GM12878 (cell line): ENCODE results near the gene SLC34A3. TPM values are rescaled to one million over a fixed set of nuclear protein-coding genes. Genes with fewer than 3 reads are reported as not detected.
A peak's percentile ranks its signal among the peaks of the same experiment; 100 is the strongest.

Source experiments
- ATAC-seq: fragments of 200-7000 bp; cut with Tn5 transposase; 3 replicates; pipeline ENCODE4 v1.9.1; 2020; ENCODE audit warnings: mild to moderate bottlenecking, moderate library complexity
- BruUV-seq: library from RNA; stranded (reverse); fragments of 400-500 nt; replicated peaks from 2 replicates; lab custom pipeline; 2021; lab: Mats Ljungman, UMichigan
- CTCF ChIA-PET: fragments of 300-600 bp; sonication (Branson Sonifier 250); formaldehyde crosslinking; extraction: SDS; loops from one replicate; lab custom pipeline; 2021; ENCODE audit warnings: inconsistent platforms; lab: Yijun Ruan, JAX
- POLR2A ChIA-PET: fragments of 350-600 bp; formaldehyde crosslinking; extraction: SDS; loops from one replicate; lab custom pipeline; 2021; ENCODE audit warnings: inconsistent platforms; lab: Charles Lee
- RAD21 ChIA-PET: fragments of 300-600 bp; sonication (Branson Sonifier 250); formaldehyde crosslinking; loops from one replicate; lab custom pipeline; 2023; ENCODE audit warnings: antibody characterized with exemption; ENCODE audit not compliant: unreplicated experiment; lab: Charles Lee
- SMC1A ChIA-PET: fragments of 300-600 bp; sonication (Branson Sonifier 250); formaldehyde crosslinking; loops from one replicate; lab custom pipeline; 2023; ENCODE audit not compliant: unreplicated experiment, uncharacterized antibody; lab: Charles Lee
- DNase-seq: peaks from one replicate; pipeline ENCODE4 v3.0.0-alpha.2; 2011; ENCODE audit warnings: low read depth, low spot score
- FAIRE-seq: peaks from 3 replicates; lab custom pipeline; 2011; peaks lifted over from hg19 to GRCh38; lab: Jason Lieb, UNC
- H2AFZ ChIP-seq: 2 replicates; pipeline ENCODE4 v1.6.0; 2011; ENCODE audit warnings: low read depth, low read length, control low read depth; ENCODE audit not compliant: control insufficient read depth
- H3K27ac ChIP-seq: 2 replicates; pipeline ENCODE4 v1.5.1; 2011; ENCODE audit warnings: control low read depth; ENCODE audit not compliant: control insufficient read depth, insufficient read depth
- H3K27me3 ChIP-seq, 2 experiments: replicated peaks in 1 of 2; 2 replicates each; pipeline versions ENCODE4 v1.6.0 to v1.6.1; 2011; ENCODE audit warnings: low read length in 1 of 2; ENCODE audit not compliant: control insufficient read depth in 2 of 2, insufficient read depth in 2 of 2
- H3K36me3 ChIP-seq, 2 experiments: 2 replicates each; pipeline ENCODE4 v1.5.1; 2011; ENCODE audit warnings: low read length in 1 of 2; ENCODE audit not compliant: control insufficient read depth in 2 of 2, insufficient read depth in 2 of 2
- H3K4me1 ChIP-seq: 2 replicates; pipeline ENCODE4 v1.6.1; 2011; ENCODE audit warnings: mild to moderate bottlenecking, low read length, moderate library complexity, mixed read lengths; ENCODE audit not compliant: control insufficient read depth, insufficient read depth
- H3K4me2 ChIP-seq: 2 replicates; pipeline ENCODE4 v1.6.0; 2011; ENCODE audit warnings: control low read depth; ENCODE audit not compliant: control insufficient read depth, insufficient read depth
- H3K4me3 ChIP-seq: fragments of 200-600 bp; sonication (generic); 2 replicates; pipeline ENCODE4 v1.5.1; 2016
- H3K79me2 ChIP-seq: 2 replicates; pipeline ENCODE4 v1.6.0; 2011; ENCODE audit warnings: low read length; ENCODE audit not compliant: control insufficient read depth, insufficient read depth
- H3K9ac ChIP-seq: 2 replicates; pipeline ENCODE4 v1.8.0; 2011; ENCODE audit warnings: low read length, control low read depth, mixed read lengths; ENCODE audit not compliant: control insufficient read depth, insufficient read depth
- H3K9me3 ChIP-seq: replicated peaks from 3 replicates; pipeline ENCODE4 v1.5.1; 2011; ENCODE audit warnings: mild to moderate bottlenecking, low read length; ENCODE audit not compliant: control insufficient read depth, insufficient read depth
- H4K20me1 ChIP-seq: 2 replicates; pipeline ENCODE4 v1.6.0; 2011; ENCODE audit not compliant: control insufficient read depth, insufficient read depth
- GABPA ChIP-seq: IDR thresholded peaks from 2 replicates; pipeline ENCODE4 v1.6.1; 2014; ENCODE audit warnings: antibody characterized with exemption, low read depth, mild to moderate bottlenecking, inconsistent platforms
- HDAC2 ChIP-seq: fragments of 200-600 bp; sonication (generic); IDR thresholded peaks from 2 replicates; pipeline ENCODE4 v1.6.1; 2017
- HDGF ChIP-seq: fragments of 450-650 bp; IDR thresholded peaks from 2 replicates; pipeline ENCODE4 v1.6.1; 2016; ENCODE audit warnings: antibody characterized with exemption
- IRF3 ChIP-seq: fragments of 450-650 bp; IDR thresholded peaks from 2 replicates; pipeline ENCODE4 v1.6.1; 2014; ENCODE audit warnings: mild to moderate bottlenecking
- KLF5 ChIP-seq: fragments of 450-650 bp; IDR thresholded peaks from 2 replicates; pipeline ENCODE4 v1.6.1; 2014; ENCODE audit warnings: mild to moderate bottlenecking; ENCODE audit not compliant: partially characterized antibody
- NBN ChIP-seq: fragments of 450-650 bp; IDR thresholded peaks from 2 replicates; pipeline ENCODE4 v1.6.1; 2016
- NKRF ChIP-seq: fragments of 450-650 bp; conservative IDR thresholded peaks from 2 replicates; pipeline ENCODE4 v1.6.1; 2017; ENCODE audit warnings: mild to moderate bottlenecking, moderate library complexity
- NR2F1 ChIP-seq: fragments of 450-650 bp; conservative IDR thresholded peaks from 2 replicates; pipeline ENCODE4 v1.6.1; 2017; ENCODE audit warnings: mild to moderate bottlenecking
- PKNOX1 ChIP-seq: fragments of 450-650 bp; IDR thresholded peaks from 2 replicates; pipeline ENCODE4 v1.6.1; 2016; ENCODE audit warnings: mild to moderate bottlenecking
- PRDM15 ChIP-seq: fragments of 450-650 bp; formaldehyde crosslinking; IDR thresholded peaks from 2 replicates; pipeline ENCODE4 v1.4.0; 2020; ENCODE audit warnings: mild to moderate bottlenecking, moderate library complexity
- RFX5 ChIP-seq: IDR thresholded peaks from 2 replicates; pipeline ENCODE4 v1.6.1; 2011; ENCODE audit warnings: low read depth, low read length, improper control_type of control experiment
- RUNX3 ChIP-seq: IDR thresholded peaks from 2 replicates; pipeline ENCODE4 v1.6.1; 2012; ENCODE audit warnings: low read length, inconsistent platforms
- SIX5 ChIP-seq: IDR thresholded peaks from 2 replicates; pipeline ENCODE4 v1.6.1; 2011; ENCODE audit warnings: mild to moderate bottlenecking, low read depth, low read length, moderate library complexity; ENCODE audit not compliant: severe bottlenecking
- SUZ12 ChIP-seq: fragments of 200-600 bp; sonication (generic); IDR thresholded peaks from one replicate; pipeline ENCODE4 v1.6.1; 2018; ENCODE audit warnings: antibody characterized with exemption, mild to moderate bottlenecking; ENCODE audit not compliant: unreplicated experiment
- ZNF207 ChIP-seq: fragments of 450-650 bp; IDR thresholded peaks from 2 replicates; pipeline ENCODE4 v1.6.1; 2014; ENCODE audit warnings: antibody characterized with exemption, mild to moderate bottlenecking, borderline replicate concordance
- WGBS: methylation state at CpG from one replicate; pipeline ENCODE4 v1.1.6; 2016; ENCODE audit warnings: low lambda C conversion rate; ENCODE audit not compliant: insufficient replicate concordance, insufficient coverage; ENCODE audit errors: missing lambda C conversion rate; 5-methylcytosine and 5-hydroxymethylcytosine counted together
- in situ Hi-C: fragments of 300-500 bp; cut with MboI; formaldehyde crosslinking; loops from 9 replicates; pipeline ENCODE4 v1.14.3; 2018; ENCODE audit warnings: mixed read lengths
- intact Hi-C: fragments of 100-400 bp; cut with micrococcal nuclease; formaldehyde crosslinking; loops from one replicate; pipeline ENCODE4 v1.14.2; 2022; ENCODE audit not compliant: unreplicated experiment
- polyA plus RNA-seq, 11 experiments: library from polyadenylated mRNA; depleted of rRNA in 4 of 11; unstranded in 6 of 11; stranded (reverse) in 5 of 11; fragments of >200 nt; fragmentation: Nextera tagmentation in 4 of 11; fragmentation: Illumina TruSeq in 1 of 11; extraction: Ambion mirVana in 4 of 11; extraction: Trizol in 1 of 11; gene quantifications; 1 replicate in 1 of 11; 2 replicates in 10 of 11; pipeline versions ENCODE4 v1.2.1 to v1.2.3, GENCODE V29; 2011 to 2016; ENCODE audit warnings: inconsistent platforms in 2 of 11, missing spikeins in 2 of 11, low read depth in 1 of 11
- total RNA-seq, 4 experiments: library from RNA; depleted of rRNA in 3 of 4; stranded (reverse); fragments of >200 nt in 3 of 4; fragmentation: Illumina TruSeq in 1 of 4; extraction: Trizol in 1 of 4; gene quantifications; 2 replicates each; pipeline versions ENCODE4 v1.2.1 to v1.2.3, GENCODE V29; 2013 to 2021

The SLC34A3 gene
- total and polyA plus RNA-seq, 10 of the 15 experiments (the other 5 are each of a cell fraction or from before 2014, with no cell fraction given): not detected

GRCh38 chr9:137188490-137189296 lies 42.0 kb upstream of the SLC34A3 start, which contains the start of the genes ANAPC2 and SSNA1:
TSS of gene ANAPC2 (minus strand) at chr9:137188560. CDS start at chr9:137188532, 28 bp downstream.
TSS of gene SSNA1 (plus strand) at chr9:137188676. CDS start at chr9:137188727, 51 bp downstream.
- Histone ChIP-seq H2AFZ (peak within 1 kb of the TSS; percentile 87), H3K4me3 (peak within 1 kb of the TSS; percentile 99), H3K4me2 (peak within 1 kb of the TSS; percentile 93), H3K9ac (peak within 1 kb of the TSS; percentile 80), H4K20me1 (peaks cover 7% of the 10 kb centered on the region; the same call in 1 of the 2 replicates), H3K79me2 (peaks cover 35% of the 10 kb centered on the region), H3K4me1 (peaks cover 22% of the 10 kb centered on the region), H3K27me3 (no peaks in the 10 kb centered on the region), H3K9me3 (no peaks in the 10 kb centered on the region), H3K27ac (peak within 1 kb of the TSS; percentile 77), H3K36me3 (peaks cover under 1 to 15% of the 10 kb centered on the region in 2 experiments; a peak in 3 of 4 replicates)
- POLR2A ChIA-PET: interaction anchor here (0.5 to 4.6 kb wide), 17 partner anchors 10 to 197 kb away, joined by 3 to 22 read pairs (median 6); partner anchors contain the start of genes CYSRT1, LRRC26, RNF208 and RNF224
- in situ Hi-C loops (no loop called here), intact Hi-C loops (loop anchor here (5.0 kb wide), 2 partner anchors 34 to 61 kb away; partner anchors contain the start of gene RNF208)
- SMC1A ChIA-PET: interaction anchor here (0.7 to 2.5 kb wide), 11 partner anchors 8 to 93 kb away, joined by 3 to 13 read pairs (median 4); partner anchors contain the start of gene TPRN
- TSS peak; percentile 90 for BruUV-seq
- RAD21 ChIA-PET: interaction anchor here (0.6 to 3.6 kb wide), 16 partner anchors 8 to 162 kb away, joined by 3 to 23 read pairs (median 5); partner anchors contain the start of genes DPP7, RNF208, RNF224 and TPRN
- under 1% methylated on average over 98 of the region's 98 CpGs for WGBS
- ATAC-seq: peak; percentile 92
- CTCF ChIA-PET: interaction anchor here (0.5 to 2.7 kb wide), 20 partner anchors 12 to 221 kb away, joined by 3 to 21 read pairs (median 6); partner anchors contain the start of genes CYSRT1, MAN1B1, RNF208 and RNF224
- peak; percentile 91 for FAIRE-seq
- DNase-seq: peak; percentile 82
- TF ChIP-seq NBN: peak; percentile 98
- TF ChIP-seq GABPA: no peak
- peak; percentile 92 for TF ChIP-seq NR2F1
- peak; percentile 90 for TF ChIP-seq NKRF
- peak; percentile 31; the same call in 1 of the 2 replicates for TF ChIP-seq RUNX3
- peak; percentile 77 for TF ChIP-seq SIX5
- TF ChIP-seq RFX5: peak; percentile 32; the same call in 1 of the 2 replicates
- TF ChIP-seq IRF3: peak; percentile 42; the same call in 1 of the 2 replicates
- TF ChIP-seq ZNF207: peak; percentile 93; the same call in 1 of the 2 replicates
- TF ChIP-seq PKNOX1: no peak
- peak; percentile 90 for TF ChIP-seq HDGF
- no peak for TF ChIP-seq PRDM15 (CRISPR knock-in tag)
- TF ChIP-seq HDAC2: 0 out of 2 replicates have a peak, but pooled peaks have one; percentile 11
- no peak for TF ChIP-seq SUZ12
- TF ChIP-seq KLF5: peak; percentile 83
